Measurements from ENCODE around the gene AMT. TPM values are rescaled to one million over a fixed set of nuclear protein-coding genes. Genes with fewer than 3 reads are reported as not detected.

AMT gene
- total RNA-seq, 2 experiments from 2014 or later: 3.8 to 4.7 TPM

GRCh38 chr3:49460188-49460890 lies 38.1 kb upstream of the AMT start:
- Mint-ChIP-seq H3K27me3 (ENCODE audit: low read depth) (peaks cover 2% of the 10 kb centered on the region), H3K4me1 (ENCODE audit: low read depth) (peaks cover 3% of the 10 kb centered on the region), H3K4me3 (no peak overlapping the region), H3K36me3 (ENCODE audit: low read depth) (no peaks in the 10 kb centered on the region), H3K27ac (no peak overlapping the region), H3K9me3 (ENCODE audit: insufficient read depth) (no peaks in the 10 kb centered on the region)
- no peak for DNase-seq
- ATAC-seq: no peak
- CTCF ChIA-PET: interaction anchor here (1.2 to 1.3 kb wide), 2 partner anchors 79 to 120 kb away, joined by 3 to 4 read pairs; no protein-coding TSS in a partner anchor
- POLR2A ChIA-PET: no interaction called here

- no peak overlapping the region for H3K4me3 Mint-ChIP-seq
- no peaks in the 10 kb centered on the region for H3K36me3 Mint-ChIP-seq (ENCODE audit: low read depth)
- no peak for DNase-seq
- no peaks in the 10 kb centered on the region for H3K9me3 Mint-ChIP-seq (ENCODE audit: insufficient read depth)
- CTCF ChIA-PET: interaction anchor here (1.0 to 1.4 kb wide), 2 partner anchors 14 to 285 kb away, joined by 3 to 4 read pairs; partner anchors contain the start of genes DAG1 and KLHDC8B
- peaks cover 3% of the 10 kb centered on the region for H3K4me1 Mint-ChIP-seq (ENCODE audit: low read depth)
- H3K27me3 Mint-ChIP-seq (ENCODE audit: low read depth): no peaks in the 10 kb centered on the region
- H3K27ac Mint-ChIP-seq: no peak overlapping the region
- POLR2A ChIA-PET: no interaction called here
- no peak for ATAC-seq
These were observed 34.2 kb upstream of the AMT start for GRCh38 chr3:49456466-49456865.

- Mint-ChIP-seq H3K27me3 (ENCODE audit: low read depth) (no peaks in the 10 kb centered on the region), H3K4me3 (no peak overlapping the region), H3K4me1 (ENCODE audit: low read depth) (peaks cover 3% of the 10 kb centered on the region), H3K27ac (no peak overlapping the region), H3K9me3 (ENCODE audit: insufficient read depth) (no peaks in the 10 kb centered on the region), H3K36me3 (ENCODE audit: low read depth) (no peaks in the 10 kb centered on the region)
- DNase-seq (no peak), ATAC-seq (no peak)
- POLR2A ChIA-PET: no interaction called here
- CTCF ChIA-PET: interaction anchor here (1.0 to 1.6 kb wide), 3 partner anchors 15 to 177 kb away, joined by 3 to 8 read pairs (median 4); partner anchors contain the start of gene DAG1
These were observed 32.8 kb upstream of the AMT start for GRCh38 chr3:49454898-49455681.

GRCh38 chr3:49454458-49454857 lies 32.2 kb upstream of the AMT start:
- ChIA-PET CTCF (interaction anchor here (1.0 to 1.6 kb wide), 4 partner anchors 16 to 176 kb away, joined by 3 to 8 read pairs (median 5); partner anchors contain the start of gene DAG1), POLR2A (no interaction called here)
- DNase-seq: no peak
- Mint-ChIP-seq H3K4me3 (no peak overlapping the region), H3K27ac (no peak overlapping the region), H3K36me3 (ENCODE audit: low read depth) (no peaks in the 10 kb centered on the region), H3K9me3 (ENCODE audit: insufficient read depth) (no peaks in the 10 kb centered on the region), H3K4me1 (ENCODE audit: low read depth) (peaks cover 3% of the 10 kb centered on the region), H3K27me3 (ENCODE audit: low read depth) (no peaks in the 10 kb centered on the region)
- no peak for ATAC-seq

GRCh38 chr3:49453621-49454020 lies 31.3 kb upstream of the AMT start:
- CTCF ChIA-PET: interaction anchor here (0.9 to 1.3 kb wide), 2 partner anchors 25 to 86 kb away, joined by 3 to 6 read pairs; partner anchors contain the start of gene NICN1
- ATAC-seq (no peak), DNase-seq (no peak)
- Mint-ChIP-seq H3K4me3 (no peak overlapping the region), H3K9me3 (ENCODE audit: insufficient read depth) (no peaks in the 10 kb centered on the region), H3K27me3 (ENCODE audit: low read depth) (no peaks in the 10 kb centered on the region), H3K4me1 (ENCODE audit: low read depth) (peaks cover 10% of the 10 kb centered on the region), H3K36me3 (ENCODE audit: low read depth) (no peaks in the 10 kb centered on the region), H3K27ac (no peak overlapping the region)
- POLR2A ChIA-PET: interaction anchor here (1.0 kb wide), 1 partner anchor 113 kb away, joined by 3 read pairs; no protein-coding TSS in a partner anchor

GRCh38 chr3:49445391-49445790 lies 23.1 kb upstream of the AMT start:
- ATAC-seq: no peak
- H3K36me3 Mint-ChIP-seq (ENCODE audit: low read depth): no peaks in the 10 kb centered on the region

GRCh38 chr3:49434731-49435130 lies 12.5 kb upstream of the AMT start:
- H3K27me3 Mint-ChIP-seq (ENCODE audit: low read depth): no peaks in the 10 kb centered on the region
- H3K27ac Mint-ChIP-seq: no peak overlapping the region
- no peak overlapping the region for H3K4me3 Mint-ChIP-seq
- DNase-seq (no peak), ATAC-seq (no peak)
- ChIA-PET POLR2A (interaction anchor here (0.7 kb wide), 1 partner anchor 78 kb away, joined by 5 read pairs; no protein-coding TSS in a partner anchor), CTCF (no interaction called here)
- no peaks in the 10 kb centered on the region for H3K9me3 Mint-ChIP-seq (ENCODE audit: insufficient read depth)
- no peaks in the 10 kb centered on the region for H3K36me3 Mint-ChIP-seq (ENCODE audit: low read depth)
- peaks cover 6% of the 10 kb centered on the region for H3K4me1 Mint-ChIP-seq (ENCODE audit: low read depth)

More at GRCh38 chr3:49445391-49445790, 23.1 kb upstream of the AMT start:
- POLR2A ChIA-PET: no interaction called here
- no peaks in the 10 kb centered on the region for H3K9me3 Mint-ChIP-seq (ENCODE audit: insufficient read depth)
- DNase-seq: no peak
- H3K27me3 Mint-ChIP-seq (ENCODE audit: low read depth): no peaks in the 10 kb centered on the region
- no peak overlapping the region for H3K27ac Mint-ChIP-seq
- H3K4me3 Mint-ChIP-seq: no peak overlapping the region
- CTCF ChIA-PET: interaction anchor here (2.5 to 4.2 kb wide), 4 partner anchors 12 to 274 kb away, joined by 8 to 43 read pairs (median 18); partner anchors contain the start of genes KLHDC8B and USP4
- H3K4me1 Mint-ChIP-seq (ENCODE audit: low read depth): peaks cover 19% of the 10 kb centered on the region

GRCh38 chr3:49428752-49429080 lies 6.4 kb upstream of the AMT start:
- H3K4me3 Mint-ChIP-seq: peak overlapping the region; percentile 90
- H3K27ac Mint-ChIP-seq: peak overlapping the region; percentile 93

GRCh38 chr3:49427586-49427985 lies 5.3 kb upstream of the AMT start:
- ATAC-seq: no peak
- peak overlapping the region; percentile 77 for H3K27ac Mint-ChIP-seq
- H3K36me3 Mint-ChIP-seq (ENCODE audit: low read depth): peaks cover 17% of the 10 kb centered on the region
- peak overlapping the region; percentile 90 for H3K4me3 Mint-ChIP-seq
- no peaks in the 10 kb centered on the region for H3K27me3 Mint-ChIP-seq (ENCODE audit: low read depth)
- no peaks in the 10 kb centered on the region for H3K9me3 Mint-ChIP-seq (ENCODE audit: insufficient read depth)
- CTCF ChIA-PET: interaction anchor here (1.0 to 1.2 kb wide), 3 partner anchors 11 to 16 kb away, joined by 3 to 6 read pairs (median 4); no protein-coding TSS in a partner anchor
- no peak for DNase-seq
- H3K4me1 Mint-ChIP-seq (ENCODE audit: low read depth): peaks cover 46% of the 10 kb centered on the region
- POLR2A ChIA-PET: interaction anchor here (8.3 kb wide), 1 partner anchor 13 kb away, joined by 107 read pairs; the partner anchor contains the start of genes RHOA and TCTA

More at GRCh38 chr3:49428752-49429080, 6.4 kb upstream of the AMT start:
- DNase-seq: no peak
- Mint-ChIP-seq H3K9me3 (ENCODE audit: insufficient read depth) (no peaks in the 10 kb centered on the region), H3K36me3 (ENCODE audit: low read depth) (peaks cover 13% of the 10 kb centered on the region), H3K4me1 (ENCODE audit: low read depth) (peaks cover 37% of the 10 kb centered on the region), H3K27me3 (ENCODE audit: low read depth) (no peaks in the 10 kb centered on the region)
- CTCF ChIA-PET: interaction anchor here (0.7 to 2.7 kb wide), 9 partner anchors 12 to 406 kb away, joined by 3 to 26 read pairs (median 5); partner anchors contain the start of genes NDUFAF3, TCTA and USP4
- ATAC-seq: peak; percentile 6
- POLR2A ChIA-PET: interaction anchor here (0.7 to 8.3 kb wide), 7 partner anchors 15 to 88 kb away, joined by 3 to 107 read pairs (median 4); partner anchors contain the start of genes RHOA and TCTA

- CTCF ChIA-PET: interaction anchor here (0.7 to 2.3 kb wide), 4 partner anchors 9 to 85 kb away, joined by 3 to 8 read pairs (median 4); partner anchors contain the start of gene USP4
- Mint-ChIP-seq H3K4me1 (ENCODE audit: low read depth) (peaks cover 62% of the 10 kb centered on the region), H3K27me3 (ENCODE audit: low read depth) (no peaks in the 10 kb centered on the region), H3K27ac (peak overlapping the region; percentile 67), H3K36me3 (ENCODE audit: low read depth) (peaks cover 28% of the 10 kb centered on the region), H3K4me3 (no peak overlapping the region), H3K9me3 (ENCODE audit: insufficient read depth) (no peaks in the 10 kb centered on the region)
- no peak for DNase-seq
- POLR2A ChIA-PET: interaction anchor here (8.3 kb wide), 1 partner anchor 11 kb away, joined by 107 read pairs; the partner anchor contains the start of genes RHOA and TCTA
- no peak for ATAC-seq
These were observed 2.5 kb upstream of the AMT start for GRCh38 chr3:49424816-49425215.

GRCh38 chr3:49421890-49422378 lies 339 bp downstream of the AMT start:
- peaks cover 66% of the 10 kb centered on the region for H3K4me1 Mint-ChIP-seq (ENCODE audit: low read depth)
- POLR2A ChIA-PET: interaction anchor here (0.7 to 1.2 kb wide), 2 partner anchors 10 to 11 kb away, joined by 3 to 14 read pairs; partner anchors contain the start of genes RHOA and TCTA

More at GRCh38 chr3:49421890-49422378, 339 bp downstream of the AMT start:
- no peak for DNase-seq
- no peak overlapping the region for H3K4me3 Mint-ChIP-seq
- H3K27ac Mint-ChIP-seq: no peak overlapping the region
- no peaks in the 10 kb centered on the region for H3K9me3 Mint-ChIP-seq (ENCODE audit: insufficient read depth)
- peaks cover 48% of the 10 kb centered on the region for H3K36me3 Mint-ChIP-seq (ENCODE audit: low read depth)
- no peaks in the 10 kb centered on the region for H3K27me3 Mint-ChIP-seq (ENCODE audit: low read depth)
- CTCF ChIA-PET: interaction anchor here (1.4 kb wide), 1 partner anchor 27 kb away, joined by 4 read pairs; no protein-coding TSS in a partner anchor
- no peak for ATAC-seq

Measured in activated CD8-positive, alpha-beta T cell treated with anti-CD3 and anti-CD28 coated beads, Interleukin-2, amount 10 ng/mL, durations not matched to agents 7 days and 5 days (primary cell).